ENCODE results near the gene ZSCAN26. TPM values are rescaled to one million over a fixed set of nuclear protein-coding genes. Genes with fewer than 3 reads are reported as not detected.
"Not testable (repeated sequence)": the region's sequence is repeated elsewhere in the genome, so short reads cannot be mapped to it uniquely, and the experiment has no call there.

The ZSCAN26 gene
- total RNA-seq, 1 experiment from 2014 or later: 6.6 TPM

DNA sequence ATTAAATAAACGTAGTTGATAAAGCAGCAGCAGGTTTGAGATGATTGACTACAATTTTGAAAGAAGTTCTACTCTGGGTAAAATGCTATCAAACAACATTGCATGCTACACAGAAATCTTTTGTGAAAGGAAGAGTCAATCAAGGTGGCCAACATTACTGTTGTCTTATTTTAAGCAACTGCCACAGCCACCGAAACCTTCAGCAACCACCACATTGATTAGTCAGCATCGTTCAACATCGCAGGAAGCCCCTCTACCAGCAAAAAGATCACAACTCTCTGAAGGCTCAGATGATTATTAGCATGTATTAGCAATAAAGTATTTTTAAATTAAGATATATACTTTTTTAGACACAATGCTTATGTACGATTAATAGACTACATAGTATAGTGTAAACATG lies 28.4 kb downstream of the ZSCAN26 start:
- ChIA-PET POLR2A (no interaction called here), CTCF (no interaction called here)
- Mint-ChIP-seq H3K4me1 (no peaks in the 10 kb centered on the region), H3K27ac (no peak overlapping the region), H3K9me3 (no peaks in the 10 kb centered on the region), H3K4me3 (no peak overlapping the region), H3K27me3 (ENCODE audit: low read depth) (no peaks in the 10 kb centered on the region), H3K36me3 (peaks cover 16% of the 10 kb centered on the region)
- TF ChIP-seq ZNF532 (CRISPR knock-in tag; IDR thresholded peaks at IDR 0.05; ENCODE audit: borderline replicate concordance): no peak
- TF ChIP-seq ZNF416 (CRISPR knock-in tag; IDR thresholded peaks at IDR 0.05): no peak
- TF ChIP-seq GRHL2 (CRISPR knock-in tag; IDR thresholded peaks at IDR 0.05; ENCODE audit: insufficient replicate concordance, severe bottlenecking): no peak
- no peak for TF ChIP-seq ZNF232 (CRISPR knock-in tag; IDR thresholded peaks at IDR 0.05)
- TF ChIP-seq MXD4 (CRISPR knock-in tag; IDR thresholded peaks at IDR 0.05; ENCODE audit: borderline replicate concordance): no peak
- TF ChIP-seq OVOL2 (CRISPR knock-in tag; IDR thresholded peaks at IDR 0.05; ENCODE audit: borderline replicate concordance): no peak
- TF ChIP-seq TEAD4 (CRISPR knock-in tag; IDR thresholded peaks at IDR 0.05): no peak
- no peak for TF ChIP-seq TEAD1 (CRISPR knock-in tag; IDR thresholded peaks at IDR 0.05)
- TF ChIP-seq FOXJ3 (CRISPR knock-in tag; IDR thresholded peaks at IDR 0.05; ENCODE audit: borderline replicate concordance): no peak
- no peak for TF ChIP-seq CREB1 (CRISPR knock-in tag; IDR thresholded peaks at IDR 0.05)
- ATAC-seq (no peak), DNase-seq (ENCODE audit: low spot score) (no peak)

DNA sequence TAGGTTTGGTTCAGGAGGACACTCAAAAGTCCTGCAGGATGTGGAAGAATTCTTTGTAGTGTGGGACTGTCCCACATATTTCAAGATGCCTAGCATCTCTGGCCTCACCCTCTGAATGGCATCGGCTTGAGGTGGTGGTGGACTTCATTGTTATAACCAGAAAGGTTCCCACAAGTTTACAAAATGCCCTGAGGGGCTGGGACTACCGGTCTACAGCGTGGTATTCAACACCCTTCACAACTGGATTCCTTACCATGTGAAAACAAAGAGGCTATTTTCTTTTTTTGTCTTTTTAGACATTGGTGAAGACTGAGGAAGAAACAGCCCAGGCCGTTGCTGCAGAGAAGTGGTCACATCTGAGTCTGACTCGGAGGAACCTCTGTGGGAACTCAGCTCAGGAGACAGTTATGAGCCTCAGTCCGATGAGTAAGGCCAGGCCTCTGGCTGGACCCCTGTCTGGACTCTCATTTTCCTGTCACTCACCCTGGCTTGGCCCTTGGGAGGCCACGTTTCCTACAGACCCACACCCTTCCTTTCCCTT lies 29.6 kb downstream of the ZSCAN26 start:
- ChIA-PET POLR2A (interaction anchor here (0.6 kb wide), 1 partner anchor 262 kb away, joined by 3 read pairs; no protein-coding TSS in a partner anchor), CTCF (no interaction called here)
- H3K4me3 Mint-ChIP-seq: no peak overlapping the region
- H3K27me3 Mint-ChIP-seq (ENCODE audit: low read depth): no peaks in the 10 kb centered on the region
- no peak for DNase-seq (ENCODE audit: low spot score)
- H3K4me1 Mint-ChIP-seq: no peaks in the 10 kb centered on the region
- TF ChIP-seq MXD4 (CRISPR knock-in tag; IDR thresholded peaks at IDR 0.05; ENCODE audit: borderline replicate concordance) (no peak), SOX15 (CRISPR knock-in tag; IDR thresholded peaks at IDR 0.05) (no peak)
- H3K27ac Mint-ChIP-seq: no peak overlapping the region
- no peak for ATAC-seq
- no peaks in the 10 kb centered on the region for H3K9me3 Mint-ChIP-seq
- H3K36me3 Mint-ChIP-seq: peaks cover 9% of the 10 kb centered on the region

- CTCF ChIA-PET: no interaction called here
- Mint-ChIP-seq H3K27me3 (ENCODE audit: low read depth) (no peaks in the 10 kb centered on the region), H3K36me3 (no peaks in the 10 kb centered on the region), H3K27ac (no peak overlapping the region), H3K9me3 (peaks cover 23% of the 10 kb centered on the region), H3K4me3 (no peak overlapping the region), H3K4me1 (no peaks in the 10 kb centered on the region)
- POLR2A ChIA-PET: no interaction called here
- TF ChIP-seq, protein P1, sequence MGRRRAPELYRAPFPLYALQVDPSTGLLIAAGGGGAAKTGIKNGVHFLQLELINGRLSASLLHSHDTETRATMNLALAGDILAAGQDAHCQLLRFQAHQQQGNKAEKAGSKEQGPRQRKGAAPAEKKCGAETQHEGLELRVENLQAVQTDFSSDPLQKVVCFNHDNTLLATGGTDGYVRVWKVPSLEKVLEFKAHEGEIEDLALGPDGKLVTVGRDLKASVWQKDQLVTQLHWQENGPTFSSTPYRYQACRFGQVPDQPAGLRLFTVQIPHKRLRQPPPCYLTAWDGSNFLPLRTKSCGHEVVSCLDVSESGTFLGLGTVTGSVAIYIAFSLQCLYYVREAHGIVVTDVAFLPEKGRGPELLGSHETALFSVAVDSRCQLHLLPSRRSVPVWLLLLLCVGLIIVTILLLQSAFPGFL (CRISPR knock-in tag; IDR thresholded peaks at IDR 0.05; ENCODE audit: borderline replicate concordance): no peak
- no peak for TF ChIP-seq NFYB (CRISPR knock-in tag; conservative IDR thresholded peaks at IDR 0.05; ENCODE audit: low read depth)
- TF ChIP-seq E2F5 (CRISPR knock-in tag; IDR thresholded peaks at IDR 0.05): no peak
- TF ChIP-seq GTF2I (CRISPR knock-in tag; conservative IDR thresholded peaks at IDR 0.05): no peak
- ATAC-seq (no peak), DNase-seq (ENCODE audit: low spot score) (no peak)
Observed at GRCh38 chr6:28303570-28303969, 36.6 kb downstream of the ZSCAN26 start.

DNA sequence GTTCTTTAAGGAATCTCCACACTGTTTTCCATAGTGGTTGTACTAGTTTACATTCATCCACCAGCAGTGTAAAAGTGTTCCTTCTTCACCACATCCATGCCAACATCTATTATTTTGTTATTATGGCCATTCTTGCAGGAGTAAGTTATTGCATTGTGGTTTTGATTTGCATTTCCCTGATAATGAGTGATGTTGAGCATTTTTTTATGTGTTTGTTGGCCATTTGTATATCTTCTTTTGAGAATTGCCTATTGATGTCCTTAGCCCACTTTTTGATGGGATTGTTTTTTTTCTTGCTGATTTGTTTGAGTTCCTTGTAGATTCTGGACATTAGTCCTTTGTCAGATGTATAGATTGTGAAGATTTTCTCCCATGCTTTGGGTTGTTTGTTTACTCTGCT lies 39.4 kb downstream of the ZSCAN26 start:
- POLR2A ChIA-PET; H3K27me3 Mint-ChIP-seq (ENCODE audit: low read depth): not testable (repeated sequence)
- H3K9me3 Mint-ChIP-seq: peaks cover 25% of the 10 kb centered on the region

More for the DNA sequence above, 39.4 kb downstream of the ZSCAN26 start:
- H3K36me3 Mint-ChIP-seq; H3K4me3 Mint-ChIP-seq; H3K27ac Mint-ChIP-seq; CTCF ChIA-PET; DNase-seq (ENCODE audit: low spot score); ATAC-seq: not testable (repeated sequence)
- H3K4me1 Mint-ChIP-seq: peaks cover 23% of the 10 kb centered on the region

Measured in WTC11 (cell line).